Choroid plexus epithelial cell (primary cell): ENCODE data around the gene MAMSTR.

ENCODE experiments used
- DNase-seq: peaks from one replicate; pipeline ENCODE4 v3.0.0-alpha.2; 2010; ENCODE audit warnings: low read depth
- H3K4me3 ChIP-seq: 2 replicates; pipeline ENCODE4 v1.5.1; 2011; ENCODE audit warnings: low read depth, mild to moderate bottlenecking, control low read depth, low read length, moderate library complexity
- TF ChIP-seq, protein P1 (sequence below): conservative IDR thresholded peaks from 2 replicates; pipeline ENCODE4 v1.5.1; 2011; ENCODE audit warnings: low read depth, mild to moderate bottlenecking, control low read depth, inconsistent platforms, low read length, moderate library complexity

Gene MAMSTR

DNA sequence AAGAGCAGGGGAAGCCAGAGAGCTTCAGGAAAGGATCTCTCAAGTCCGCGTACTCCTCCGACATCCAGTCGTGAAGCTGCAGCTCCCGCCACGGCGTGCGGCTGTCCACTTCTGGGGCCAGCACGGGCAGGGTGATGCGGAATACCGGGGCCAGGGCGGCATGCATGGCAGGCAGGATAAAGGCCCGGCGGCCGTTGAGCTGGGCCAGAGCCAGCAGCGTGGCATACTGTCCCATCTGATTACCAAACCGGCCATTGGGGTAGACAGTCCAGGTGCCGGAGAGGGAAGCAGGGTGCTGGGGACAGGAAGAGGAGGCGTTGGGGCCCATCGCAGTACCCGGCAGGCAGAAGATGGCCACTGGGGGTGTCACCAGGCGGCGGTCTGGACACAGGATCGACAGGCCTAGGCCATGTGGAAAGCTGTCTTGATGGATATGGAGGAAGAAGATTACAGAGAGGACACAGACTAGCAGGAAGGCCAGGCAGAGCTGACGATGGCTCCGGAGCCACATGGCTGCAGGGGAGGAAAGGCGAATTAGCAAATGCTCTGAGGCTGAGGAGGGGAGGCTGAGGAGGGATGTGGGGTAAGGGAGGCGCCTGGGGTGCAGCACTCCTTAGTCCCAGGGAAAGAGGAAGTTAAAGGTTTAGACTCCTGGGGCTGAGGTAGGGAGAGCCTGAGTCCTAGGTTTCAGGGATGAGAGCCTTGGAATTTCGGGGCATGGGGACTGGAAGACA lies 31.4 kb upstream of the MAMSTR start:
- no peak for DNase-seq
- no peak overlapping the region for H3K4me3 ChIP-seq
- TF ChIP-seq, protein P1, sequence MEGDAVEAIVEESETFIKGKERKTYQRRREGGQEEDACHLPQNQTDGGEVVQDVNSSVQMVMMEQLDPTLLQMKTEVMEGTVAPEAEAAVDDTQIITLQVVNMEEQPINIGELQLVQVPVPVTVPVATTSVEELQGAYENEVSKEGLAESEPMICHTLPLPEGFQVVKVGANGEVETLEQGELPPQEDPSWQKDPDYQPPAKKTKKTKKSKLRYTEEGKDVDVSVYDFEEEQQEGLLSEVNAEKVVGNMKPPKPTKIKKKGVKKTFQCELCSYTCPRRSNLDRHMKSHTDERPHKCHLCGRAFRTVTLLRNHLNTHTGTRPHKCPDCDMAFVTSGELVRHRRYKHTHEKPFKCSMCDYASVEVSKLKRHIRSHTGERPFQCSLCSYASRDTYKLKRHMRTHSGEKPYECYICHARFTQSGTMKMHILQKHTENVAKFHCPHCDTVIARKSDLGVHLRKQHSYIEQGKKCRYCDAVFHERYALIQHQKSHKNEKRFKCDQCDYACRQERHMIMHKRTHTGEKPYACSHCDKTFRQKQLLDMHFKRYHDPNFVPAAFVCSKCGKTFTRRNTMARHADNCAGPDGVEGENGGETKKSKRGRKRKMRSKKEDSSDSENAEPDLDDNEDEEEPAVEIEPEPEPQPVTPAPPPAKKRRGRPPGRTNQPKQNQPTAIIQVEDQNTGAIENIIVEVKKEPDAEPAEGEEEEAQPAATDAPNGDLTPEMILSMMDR: no peak

DNA sequence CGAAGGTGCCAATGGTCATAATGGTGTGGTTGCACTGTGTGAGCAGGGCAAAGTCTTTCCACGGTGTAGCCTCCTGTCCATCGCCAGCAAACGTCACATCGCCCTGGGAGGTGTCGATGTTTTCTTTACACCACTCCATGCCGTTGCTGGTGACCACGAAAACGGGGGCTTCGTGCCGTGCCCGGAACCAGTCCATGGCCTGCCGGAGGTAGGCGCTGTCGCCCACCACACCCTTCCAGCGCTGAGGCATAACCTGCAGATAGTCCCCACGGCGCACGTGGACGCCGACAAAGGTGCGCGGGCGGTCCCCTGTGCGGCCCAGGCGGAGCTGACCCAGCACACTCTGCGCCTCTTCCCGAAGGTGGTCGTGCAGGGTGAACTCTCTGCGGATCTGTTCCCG lies 30.8 kb upstream of the MAMSTR start:
- TF ChIP-seq, protein P1: no peak
- H3K4me3 ChIP-seq: no peak overlapping the region
- no peak for DNase-seq

DNA sequence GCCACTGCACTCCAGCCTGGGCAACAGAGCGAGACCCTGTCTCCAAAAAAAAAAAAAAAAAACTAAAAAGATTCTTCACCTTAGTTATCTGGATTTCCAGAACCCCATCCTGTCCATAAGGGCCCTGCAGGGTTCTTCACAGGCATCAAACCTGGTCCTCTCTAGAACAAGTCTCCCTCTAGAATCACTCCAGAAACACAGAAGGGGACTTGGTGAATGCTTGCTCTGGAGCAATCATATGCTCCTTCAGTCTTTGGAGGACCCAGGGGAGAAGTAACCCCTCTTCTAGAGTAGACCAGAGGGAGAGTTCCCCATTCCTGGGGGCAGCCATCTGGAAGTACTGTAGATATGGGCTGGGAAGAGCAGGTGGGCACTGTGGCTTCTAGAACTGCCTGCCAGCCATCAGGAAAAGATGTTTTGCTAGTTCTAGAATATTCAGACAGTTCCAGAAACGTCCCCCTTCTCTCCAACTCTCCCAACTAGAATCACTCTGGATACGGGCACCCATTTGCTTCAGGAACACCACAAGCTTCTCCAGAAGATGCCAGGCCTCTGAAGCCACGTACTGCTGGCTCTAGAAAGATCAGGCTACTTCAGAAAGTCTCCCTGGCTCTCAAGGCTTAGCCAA lies 30.2 kb upstream of the MAMSTR start:
- no peak for DNase-seq
- TF ChIP-seq, protein P1: no peak

DNA sequence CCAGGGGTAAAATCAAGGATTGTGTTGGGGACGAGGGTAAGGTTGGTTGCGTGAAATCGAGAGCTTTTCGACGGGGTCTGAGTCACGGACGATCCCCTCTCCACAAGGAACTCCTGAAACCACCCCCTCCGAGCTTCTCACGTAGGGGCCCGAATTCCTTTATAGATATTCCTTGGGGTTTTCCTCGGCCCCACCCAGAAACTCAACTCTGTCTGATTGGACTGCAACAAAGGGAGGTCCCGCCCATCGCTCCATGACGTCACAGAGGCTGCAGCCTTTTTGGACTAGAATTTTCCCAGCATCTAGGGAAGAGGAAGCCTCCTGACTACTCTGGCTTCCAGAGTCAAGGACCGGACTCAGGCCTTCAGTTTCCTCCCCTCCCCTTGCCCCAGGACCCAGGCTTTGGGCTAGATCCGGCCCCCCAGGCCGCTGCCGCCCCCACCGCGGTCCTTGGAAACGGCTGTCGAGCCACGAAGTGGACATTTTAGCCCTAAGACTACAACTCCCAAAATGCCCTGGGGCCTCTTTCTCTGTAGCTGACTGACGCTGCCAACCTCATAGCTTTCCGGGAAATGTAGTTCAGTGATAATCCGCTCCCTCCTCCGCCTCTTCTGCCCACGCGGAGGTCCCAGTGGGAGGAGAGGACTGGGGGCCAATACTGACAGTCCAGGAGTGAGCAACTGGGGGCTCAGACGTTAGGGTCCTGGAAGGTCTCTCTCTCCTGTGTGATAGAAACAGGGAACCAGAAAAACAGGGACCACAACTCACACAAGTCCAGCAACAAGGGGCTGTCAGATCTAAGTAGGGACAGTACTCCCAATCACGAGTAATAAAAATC lies 27.4 kb upstream of the MAMSTR start, which contains the start of gene IZUMO1:
TSS of gene IZUMO1 (minus strand) at position 172 of the 838 bp plus-strand sequence. CDS start 1,050 bp downstream, outside the sequence.
- peak; percentile 92 for DNase-seq
- TF ChIP-seq, protein P1: no peak
- peak within 1 kb of the TSS; percentile 76 for H3K4me3 ChIP-seq

More for the DNA sequence above, 30.2 kb upstream of the MAMSTR start:
- H3K4me3 ChIP-seq: no peak overlapping the region

DNA sequence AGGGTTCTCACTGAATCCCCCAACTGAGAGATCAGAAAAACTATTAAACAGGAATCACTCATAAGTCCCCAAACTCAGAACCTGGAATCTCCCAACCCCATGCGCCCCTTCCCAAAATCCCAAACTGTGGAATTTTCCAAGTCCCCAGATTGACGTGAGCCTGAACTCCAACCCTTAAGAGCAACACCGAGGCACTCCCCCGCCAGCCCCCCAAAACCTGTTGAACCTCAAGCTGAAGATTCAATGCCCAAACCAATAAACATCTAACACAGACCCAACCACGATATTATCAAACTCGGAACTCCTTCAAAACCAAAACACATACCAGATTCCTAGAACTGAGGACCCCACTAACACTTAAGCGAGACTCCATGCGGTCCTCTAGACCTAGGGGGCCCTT lies 26.6 kb upstream of the MAMSTR start:
- DNase-seq: no peak
- TF ChIP-seq, protein P1: no peak
- no peak overlapping the region for H3K4me3 ChIP-seq

DNA sequence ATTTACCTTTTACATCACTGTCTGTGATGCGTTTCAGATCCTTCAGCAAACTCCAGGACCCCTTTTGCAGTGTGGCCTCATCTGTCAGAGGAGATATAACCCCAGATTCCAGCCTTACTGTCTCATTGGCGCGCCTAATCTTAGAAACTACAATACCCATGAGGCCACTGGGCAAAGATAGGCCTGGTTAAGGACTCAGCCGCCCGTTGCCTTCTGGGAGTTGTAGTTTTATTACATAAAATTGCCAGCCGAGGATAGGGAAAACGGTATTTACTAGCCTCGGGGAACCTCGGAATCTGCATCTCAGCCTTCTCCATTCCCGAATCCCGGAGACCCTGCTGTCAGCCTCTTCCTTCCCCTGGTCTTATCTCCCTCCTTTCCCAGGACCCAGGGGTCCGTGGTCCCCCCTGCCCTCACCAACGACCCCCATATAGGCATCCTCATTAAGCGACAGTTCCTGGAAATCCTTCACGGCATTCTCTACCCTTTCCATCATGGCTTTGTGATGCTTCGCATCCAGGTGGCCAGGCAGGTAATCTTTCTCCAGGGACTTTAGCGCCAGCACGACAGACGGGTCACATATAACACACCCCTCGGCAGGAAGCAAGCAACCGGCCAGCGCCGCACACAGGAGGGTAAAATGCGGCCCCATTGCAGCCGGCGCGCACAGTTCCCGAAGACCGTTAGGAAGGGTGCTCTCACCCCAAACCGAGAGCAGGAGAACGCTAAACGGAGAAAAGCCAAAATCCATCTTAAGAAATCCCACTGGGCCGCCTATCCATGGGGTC lies 25.9 kb upstream of the MAMSTR start:
- no peak overlapping the region for H3K4me3 ChIP-seq
- peak; percentile 80 for DNase-seq
- TF ChIP-seq, protein P1: no peak
